ENCODE data around the gene EXD3.
"Not testable (repeated sequence)": the region's sequence is repeated elsewhere in the genome, so short reads cannot be mapped to it uniquely, and the experiment has no call there.

EXD3 gene

GRCh38 chr9:137422604-137423513 is at the start of gene EXD3, which contains the start of gene NOXA1:
Gene EXD3 (minus strand): TSS chr9:137423162. CDS start chr9:137395357, 27,805 bp downstream.
Gene NOXA1 (plus strand): TSS chr9:137423393. CDS start chr9:137423530, 137 bp downstream.
- DNase-seq = peak; percentile 60 to 80

DNA sequence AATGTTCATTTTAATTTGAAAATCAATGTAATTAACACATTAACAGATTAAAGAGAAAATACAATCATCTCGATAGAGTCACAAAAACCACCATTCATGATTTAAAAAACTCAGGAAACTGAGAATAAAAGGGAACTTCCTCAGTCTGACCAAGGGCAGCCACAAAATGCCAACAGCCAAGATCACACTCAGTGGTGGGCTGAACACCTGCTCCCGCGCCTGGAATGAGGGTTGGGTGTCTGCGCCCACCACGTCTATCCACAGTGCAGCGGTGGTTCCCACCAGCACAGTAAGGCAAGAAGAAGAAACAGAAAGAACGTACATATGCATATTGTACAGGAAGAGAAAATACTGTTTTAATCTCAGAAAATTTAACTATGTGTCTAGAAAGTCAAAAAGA is 47.8 kb upstream of the EXD3 start:
- DNase-seq = no peak

- DNase-seq = no peak
Measured at GRCh38 chr9:137467896-137468295, 44.9 kb upstream of the EXD3 start.

DNA sequence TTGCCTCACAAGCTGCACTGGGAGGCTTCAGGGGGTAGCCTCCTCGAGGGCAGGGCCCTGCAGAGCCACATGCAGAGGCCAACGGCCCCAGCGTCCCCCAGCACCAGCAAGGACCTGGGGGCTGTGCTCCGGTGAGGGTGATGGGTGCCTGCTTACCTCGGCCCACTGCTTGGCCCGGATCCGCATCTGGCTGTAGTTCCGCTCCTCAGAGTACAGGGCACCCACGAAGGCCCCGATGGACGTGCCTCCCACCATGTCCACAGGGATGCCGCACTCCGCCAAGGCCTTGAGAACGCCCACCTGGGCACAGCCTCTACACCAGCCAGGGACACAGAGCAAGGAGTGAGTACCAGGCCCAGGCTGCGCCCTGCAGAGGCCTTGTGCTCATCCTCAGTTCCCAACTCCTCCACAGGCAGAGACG is 44.2 kb upstream of the EXD3 start:
- DNase-seq = no peak

GRCh38 chr9:137466389-137467085 is 43.6 kb upstream of the EXD3 start:
- not testable (repeated sequence) for DNase-seq

DNA sequence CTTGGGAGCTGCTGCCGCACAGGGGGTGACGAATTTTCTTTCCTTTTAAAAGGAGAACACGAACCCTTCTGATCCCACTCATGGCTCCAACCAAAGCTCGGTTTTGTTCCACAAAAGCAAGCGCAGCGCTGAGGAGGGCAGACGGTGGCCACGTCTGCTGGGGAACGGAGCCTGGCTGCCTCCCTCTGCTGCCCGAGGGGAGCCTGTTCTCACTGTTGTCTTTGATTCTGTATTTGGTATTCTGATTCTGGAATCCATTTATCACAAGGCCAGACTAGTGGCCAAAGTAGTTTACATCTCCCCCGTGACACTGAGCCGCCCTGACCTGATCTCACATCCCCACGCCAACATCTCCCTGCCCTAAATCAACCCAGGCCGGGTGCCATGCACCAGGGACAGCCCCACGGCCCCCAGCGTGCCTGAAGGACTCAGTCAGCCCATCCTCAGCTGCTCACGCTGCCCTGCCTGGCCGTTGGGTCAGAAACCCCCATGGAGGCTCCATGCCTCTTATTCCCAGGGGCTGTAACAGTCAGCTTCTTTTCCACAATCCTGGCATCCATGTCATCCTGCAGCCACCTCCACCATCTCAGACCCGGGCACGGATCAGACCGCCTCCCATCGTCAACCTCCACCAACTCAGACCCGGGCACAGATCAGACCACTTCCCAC is 42.9 kb upstream of the EXD3 start:
- DNase-seq = no peak

DNA sequence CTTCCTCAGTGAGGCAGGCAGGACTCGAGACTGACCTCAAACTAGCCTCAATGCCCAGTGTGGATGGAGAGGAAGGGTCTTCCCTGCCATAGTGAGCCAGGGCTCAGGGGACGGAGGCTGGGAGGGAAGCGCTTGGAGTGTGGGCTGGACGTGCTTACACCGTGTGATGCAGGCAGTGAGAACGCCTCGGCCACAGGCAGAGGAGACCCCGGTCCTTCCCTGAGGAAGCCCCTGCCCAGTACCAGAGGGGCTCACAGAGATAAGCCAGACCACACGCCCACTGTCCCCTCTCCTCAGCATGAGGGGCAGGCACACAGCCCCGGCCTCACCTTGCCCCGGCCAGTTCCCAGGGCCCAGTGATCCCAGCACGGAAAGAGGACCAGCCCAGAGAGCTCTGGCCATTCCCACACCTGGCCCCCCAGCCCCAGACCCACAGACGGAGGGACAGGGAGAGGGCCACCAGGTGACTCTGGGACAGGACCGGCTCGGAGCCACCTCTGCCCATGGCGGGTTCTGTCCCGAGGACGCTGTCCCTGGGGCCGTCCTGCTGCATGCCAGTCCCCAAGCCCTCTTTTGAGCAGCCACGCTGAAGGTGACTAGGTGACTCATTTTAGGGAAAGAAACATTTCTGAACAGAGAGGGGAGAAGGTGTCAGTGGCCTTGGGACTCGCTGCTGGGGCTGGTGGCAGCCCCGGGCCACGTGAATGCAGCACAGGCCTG is 42.2 kb upstream of the EXD3 start:
- no peak for DNase-seq

DNA sequence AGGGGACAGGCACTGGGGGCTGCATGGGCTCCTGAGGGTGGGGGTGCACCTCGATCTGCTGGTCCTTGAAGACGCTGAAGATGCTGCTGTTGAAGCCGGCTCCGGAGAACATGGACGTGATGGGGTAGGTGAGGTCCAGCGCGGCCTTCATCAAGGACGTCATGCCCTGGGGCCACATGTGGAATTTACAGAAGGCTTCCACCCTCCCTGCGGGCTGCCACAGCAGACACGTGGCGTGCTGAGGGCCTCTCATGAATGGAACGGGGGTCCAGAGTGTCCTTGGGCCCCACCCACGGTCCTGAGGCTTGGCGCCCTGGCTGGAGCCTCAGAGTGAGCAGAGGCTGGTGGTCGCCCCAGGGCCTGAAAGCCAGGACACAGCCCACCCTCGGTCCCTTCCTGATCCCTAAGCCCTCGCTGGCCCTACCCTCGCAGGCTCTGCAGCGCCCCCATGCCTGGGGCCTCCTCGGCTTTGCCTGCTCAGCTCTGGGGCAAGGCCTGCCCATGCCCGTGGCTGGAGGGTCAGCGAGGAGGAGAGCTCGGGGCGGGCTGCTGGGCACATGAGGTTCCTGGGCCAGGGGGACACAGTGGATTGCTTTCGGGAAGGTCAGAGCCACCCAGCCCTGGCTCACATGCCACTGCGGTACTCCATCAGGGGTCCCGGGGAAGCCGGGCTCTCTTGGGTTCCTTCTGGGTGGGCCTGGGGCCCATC is 41.5 kb upstream of the EXD3 start:
- no peak for DNase-seq

DNA sequence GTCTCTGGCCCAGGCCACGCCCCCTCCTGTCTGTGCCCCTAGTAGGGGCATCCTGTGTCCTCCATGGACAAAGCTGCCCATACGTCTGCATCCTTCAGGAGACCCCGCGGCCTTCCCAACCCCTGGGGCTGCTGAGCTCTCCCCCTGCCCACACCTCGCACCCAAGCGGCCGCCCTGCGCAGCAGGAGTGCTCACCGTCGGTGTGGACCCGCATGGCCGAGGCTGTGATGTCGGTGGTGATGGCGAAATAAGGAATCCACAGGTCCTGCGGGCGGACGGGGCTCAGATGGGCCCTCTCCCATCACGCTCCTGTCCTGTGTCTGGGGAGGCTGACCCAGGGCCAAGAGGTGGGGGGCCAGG is 40.9 kb upstream of the EXD3 start:
- no peak for DNase-seq

- no peak for DNase-seq
Measured at GRCh38 chr9:137462986-137463930, 40.3 kb upstream of the EXD3 start.

GRCh38 chr9:137462396-137462985 is 39.5 kb upstream of the EXD3 start:
- no peak for DNase-seq

DNA sequence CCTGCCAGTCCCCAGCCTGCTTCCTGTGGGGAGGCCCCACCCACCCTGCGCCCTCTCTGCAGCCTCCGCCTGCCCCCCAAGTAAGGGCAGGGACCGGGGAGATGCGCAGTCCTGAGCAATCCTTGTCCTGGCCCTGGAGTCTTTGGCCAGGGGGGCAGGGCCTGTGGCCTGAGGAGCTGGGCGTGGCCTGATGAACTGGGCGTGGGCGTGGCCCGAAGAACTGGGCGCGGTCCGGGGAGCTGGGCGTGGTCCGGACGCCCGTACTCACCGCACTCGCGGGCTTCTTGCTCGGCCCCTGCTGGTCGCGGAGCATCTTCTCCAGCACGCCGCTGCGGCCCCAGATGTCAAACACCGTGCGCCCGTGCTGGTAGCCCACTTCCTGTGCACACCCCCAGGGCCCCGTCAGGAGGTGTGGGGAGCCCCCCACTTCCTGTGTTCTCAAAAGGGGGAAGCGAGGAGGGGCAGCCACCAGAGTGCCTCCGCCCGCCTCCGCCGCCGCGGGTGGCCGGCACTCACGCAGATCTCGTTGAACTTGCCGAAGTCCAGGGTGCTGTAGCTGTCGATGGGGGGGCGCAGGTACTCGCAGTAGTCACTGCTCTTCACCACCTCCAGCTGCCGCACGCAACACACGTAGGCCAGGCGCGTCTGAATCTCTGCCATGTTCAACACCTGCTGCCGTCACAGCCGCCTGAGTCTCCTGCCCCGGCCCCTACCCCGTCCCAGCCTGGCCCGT is 38.9 kb upstream of the EXD3 start:
- DNase-seq = no peak

DNA sequence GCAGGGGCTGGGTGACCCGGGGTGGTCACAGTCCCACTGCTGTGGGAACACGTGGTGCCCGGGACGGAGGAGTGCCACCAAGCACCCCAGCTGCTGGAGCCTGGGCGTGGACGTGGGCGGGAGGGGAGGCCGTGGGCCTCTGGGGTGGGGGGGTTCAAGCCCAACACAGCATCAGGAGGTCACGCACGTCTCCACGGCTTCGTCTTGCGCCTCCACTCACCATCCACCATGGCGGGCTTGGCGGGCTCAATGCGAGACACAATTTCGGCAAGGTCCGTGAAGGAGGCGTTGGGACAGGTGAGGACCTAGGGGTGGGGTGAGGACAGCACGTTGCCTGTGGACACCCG is 38.3 kb upstream of the EXD3 start:
- DNase-seq = no peak

- DNase-seq = no peak
Measured at GRCh38 chr9:137460363-137461315, 37.7 kb upstream of the EXD3 start.

GRCh38 chr9:137459601-137460362 is 36.8 kb upstream of the EXD3 start:
- DNase-seq = no peak

GRCh38 chr9:137459152-137459600 is 36.2 kb upstream of the EXD3 start, which contains the start of gene NSMF:
Gene NSMF (minus strand): TSS chr9:137459334. CDS start chr9:137459102, 232 bp downstream.
- peak; percentile 39 to 72 for DNase-seq
